Gastrocnemius medialis (tissue), 4 donors: ENCODE measurements around the gene SLC44A1. TPM values are rescaled to one million over a fixed set of nuclear protein-coding genes. Genes with fewer than 3 reads are reported as not detected.

Experiments used
- ATAC-seq, 2 donors: fragments of 150-250 bp; one replicate each; pipeline ENCODE4 v1.9.1; 2016
- DNase-seq, 2 donors: peaks; one replicate each; pipeline ENCODE4 v3.0.0-alpha.2; 2019
- H3K27ac ChIP-seq, 4 donors: fragments of 200-600 bp; sonication (generic); 1 replicate in 1 of 4; 2 replicates in 3 of 4; pipeline ENCODE4 v1.5.1; 2016 to 2018; ENCODE audit warnings: mild to moderate bottlenecking in 2 of 4, moderate library complexity in 1 of 4
- H3K27me3 ChIP-seq, 3 donors: fragments of 200-600 bp; sonication (generic) in 2 of 3; 1 replicate in 1 of 3; 2 replicates in 2 of 3; pipeline versions ENCODE4 v1.5.1 to v1.6.0; 2016 to 2019; ENCODE audit warnings: mild to moderate bottlenecking in 1 of 3, moderate library complexity in 1 of 3
- H3K36me3 ChIP-seq, 2 donors: fragments of 200-600 bp; sonication (generic) in 1 of 2; one replicate each; pipeline ENCODE4 v1.5.1; 2017 to 2018
- H3K4me1 ChIP-seq, 2 donors: fragments of 200-600 bp; sonication (generic) in 1 of 2; one replicate each; pipeline ENCODE4 v1.5.1; 2016 to 2017; ENCODE audit warnings: mild to moderate bottlenecking in 2 of 2
- H3K4me3 ChIP-seq, 4 donors: fragments of 200-600 bp; sonication (generic) in 3 of 4; 1 replicate in 1 of 4; 2 replicates in 3 of 4; pipeline ENCODE4 v1.5.1; 2016 to 2019; ENCODE audit warnings: mild to moderate bottlenecking in 2 of 4
- H3K9me3 ChIP-seq, 3 donors: fragments of 200-600 bp; sonication (generic) in 2 of 3; 1 replicate in 1 of 3; 2 replicates in 2 of 3; pipeline ENCODE4 v1.5.1; 2016 to 2019
- CTCF ChIP-seq, 5 experiments: fragments of 450-650 bp in 3 of 5; fragments of 200-600 bp in 2 of 5; sonication (generic) in 2 of 5; IDR thresholded peaks in 4 of 5; conservative IDR thresholded peaks in 1 of 5; 1 replicate in 4 of 5; 2 replicates in 1 of 5; pipeline ENCODE4 v1.5.1; 2016 to 2019; ENCODE audit warnings: antibody characterized with exemption in 5 of 5, mild to moderate bottlenecking in 3 of 5, moderate library complexity in 3 of 5
- POLR2A ChIP-seq, 2 donors: fragments of 450-650 bp; IDR thresholded peaks; one replicate each; pipeline ENCODE4 v1.6.1; 2017; ENCODE audit warnings: antibody characterized with exemption in 2 of 2, mild to moderate bottlenecking in 2 of 2, moderate library complexity in 2 of 2
- in situ Hi-C, 4 donors: fragments of 200-750 bp; cut with MboI; loops; one replicate each; pipeline versions ENCODE4 v1.15.0 to v1.8.0; 2017; ENCODE audit warnings: low sequenced_read_pairs in 4 of 4
- intact Hi-C: fragments of 100-400 bp; cut with DNase I; formaldehyde crosslinking; loops from one replicate; pipeline ENCODE4 v1.15.1; 2023; ENCODE audit warnings: low total_unique reads
- total RNA-seq, 4 donors: library from RNA; depleted of rRNA; stranded (reverse); fragments of >200 nt; gene quantifications; one replicate each; pipeline versions ENCODE4 v1.1.0 to v1.2.3, GENCODE V29; 2016

The SLC44A1 gene
- total RNA-seq: 10 to 100 TPM in 3 of 4 donors, 1 to 10 TPM in 1; 5.4 to 15.9 (median 11.3) TPM

GRCh38 chr9:105244003-105244733 is at the start of gene SLC44A1:
Gene SLC44A1 (plus strand): TSS chr9:105244651. CDS start chr9:105244869, 218 bp downstream.
- peak; percentile 91 to 95 for DNase-seq
- peaks cover 10 to 16% of the 10 kb centered on the region in 2 donors for H3K4me1 ChIP-seq
- H3K27me3 ChIP-seq: no peaks in the 10 kb centered on the region
- H3K27ac ChIP-seq: peak within 1 kb of the TSS; percentile 71 to 82 (median 74)
- TF ChIP-seq POLR2A (IDR thresholded peaks at IDR 0.05) (peak; percentile 85 to 88), CTCF (IDR thresholded peaks at IDR 0.05 in 4 of 5, conservative IDR thresholded peaks at IDR 0.05 in 1 of 5) (peak in 1 of 5 experiments; percentile 9)
- H3K36me3 ChIP-seq: no peaks in the 10 kb centered on the region
- intact Hi-C loops: loop anchor here (5.0 to 10.0 kb wide), 5 partner anchors 37 to 497 kb away; partner anchors contain the start of gene NIPSNAP3A
- peak; percentile 89 to 90 for ATAC-seq
- in situ Hi-C loops: loop anchor here in 1 of 4 donors (10.0 kb wide), 1 partner anchor 319 kb away; the partner anchor contains the start of gene ABCA1
- H3K9me3 ChIP-seq: no peaks in the 10 kb centered on the region
- H3K4me3 ChIP-seq: peak within 1 kb of the TSS; percentile 76 to 96 (median 84)

- TF ChIP-seq CTCF (IDR thresholded peaks at IDR 0.05 in 4 of 5, conservative IDR thresholded peaks at IDR 0.05 in 1 of 5) (no peak), POLR2A (IDR thresholded peaks at IDR 0.05) (no peak)
Measured at GRCh38 chr9:105195259-105195658, 49.2 kb upstream of the SLC44A1 start.

GRCh38 chr9:105198023-105198422 is 46.4 kb upstream of the SLC44A1 start:
- ATAC-seq (no peak), DNase-seq (no peak)
- Histone ChIP-seq H3K27me3 (no peaks in the 10 kb centered on the region), H3K9me3 (no peaks in the 10 kb centered on the region), H3K4me1 (no peaks in the 10 kb centered on the region), H3K27ac (no peak overlapping the region), H3K36me3 (no peaks in the 10 kb centered on the region), H3K4me3 (no peak overlapping the region)
- intact Hi-C loops (no loop called here), in situ Hi-C loops (no loop called here)
- TF ChIP-seq CTCF (IDR thresholded peaks at IDR 0.05 in 4 of 5, conservative IDR thresholded peaks at IDR 0.05 in 1 of 5): no peak
- TF ChIP-seq POLR2A (IDR thresholded peaks at IDR 0.05): no peak

More at GRCh38 chr9:105195259-105195658, 49.2 kb upstream of the SLC44A1 start:
- Histone ChIP-seq H3K36me3 (no peaks in the 10 kb centered on the region), H3K4me1 (no peaks in the 10 kb centered on the region), H3K4me3 (no peak overlapping the region), H3K27me3 (no peaks in the 10 kb centered on the region), H3K9me3 (no peaks in the 10 kb centered on the region), H3K27ac (no peak overlapping the region)
- DNase-seq (no peak), ATAC-seq (no peak)
- in situ Hi-C loops: no loop called here
- intact Hi-C loops: no loop called here

DNA sequence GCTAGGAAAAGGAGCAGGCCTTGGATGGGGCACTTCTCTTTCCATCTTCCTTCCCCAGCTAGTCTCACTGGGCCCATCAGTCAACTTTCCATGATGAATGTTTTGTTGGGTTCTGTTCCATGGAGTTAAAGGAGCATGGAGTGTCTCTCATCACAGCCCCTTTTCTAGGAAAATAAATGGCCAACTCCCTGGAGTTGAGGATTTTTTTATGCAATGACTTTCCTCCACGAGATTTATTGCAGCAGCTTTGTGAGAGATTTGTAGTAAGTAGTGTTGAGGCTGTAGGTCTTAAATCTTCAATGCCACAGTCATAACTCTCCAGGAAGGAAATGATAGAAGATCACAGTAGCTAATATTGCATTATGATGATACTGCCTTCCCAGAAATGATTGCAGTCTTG is 45.6 kb upstream of the SLC44A1 start:
- Histone ChIP-seq H3K4me3 (no peak overlapping the region), H3K9me3 (no peaks in the 10 kb centered on the region), H3K4me1 (peaks cover 0 to 4% of the 10 kb centered on the region in 2 donors), H3K36me3 (no peaks in the 10 kb centered on the region), H3K27ac (no peak overlapping the region), H3K27me3 (no peaks in the 10 kb centered on the region)
- DNase-seq: no peak
- in situ Hi-C loops: no loop called here
- intact Hi-C loops: no loop called here
- no peak for TF ChIP-seq POLR2A (IDR thresholded peaks at IDR 0.05)
- TF ChIP-seq CTCF (IDR thresholded peaks at IDR 0.05 in 4 of 5, conservative IDR thresholded peaks at IDR 0.05 in 1 of 5): no peak
- ATAC-seq: no peak
